ENCODE data around the gene CD84.

- TF ChIP-seq EZH2 (IDR thresholded peaks at IDR 0.05; ENCODE audit: low read length, unreplicated experiment) (no peak), CTCF (conservative IDR thresholded peaks at IDR 0.05; ENCODE audit: low read depth, low read length) (no peak), EZH2phosphoT487 (IDR thresholded peaks at IDR 0.05; ENCODE audit: borderline replicate concordance, low read length) (no peak)
Observed at GRCh38 chr1:160588468-160588867, 9.2 kb upstream of the CD84 start.

Measured in PC-3 (cell line).